ENCODE results near the gene PKNOX1. TPM values are rescaled to one million over a fixed set of nuclear protein-coding genes. Genes with fewer than 3 reads are reported as not detected.
"Not testable (repeated sequence)": the region's sequence is repeated elsewhere in the genome, so short reads cannot be mapped to it uniquely, and the experiment has no call there.

The PKNOX1 gene, protein sequence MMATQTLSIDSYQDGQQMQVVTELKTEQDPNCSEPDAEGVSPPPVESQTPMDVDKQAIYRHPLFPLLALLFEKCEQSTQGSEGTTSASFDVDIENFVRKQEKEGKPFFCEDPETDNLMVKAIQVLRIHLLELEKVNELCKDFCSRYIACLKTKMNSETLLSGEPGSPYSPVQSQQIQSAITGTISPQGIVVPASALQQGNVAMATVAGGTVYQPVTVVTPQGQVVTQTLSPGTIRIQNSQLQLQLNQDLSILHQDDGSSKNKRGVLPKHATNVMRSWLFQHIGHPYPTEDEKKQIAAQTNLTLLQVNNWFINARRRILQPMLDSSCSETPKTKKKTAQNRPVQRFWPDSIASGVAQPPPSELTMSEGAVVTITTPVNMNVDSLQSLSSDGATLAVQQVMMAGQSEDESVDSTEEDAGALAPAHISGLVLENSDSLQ
- 17.5 TPM for total RNA-seq
- long read RNA-seq, full-length matches to known transcripts = 10 of 18 reads
- long read RNA-seq, partial matches to known transcripts = 6 of 18 reads
- long read RNA-seq, other reads (novel, unspliced or antisense) = 2 of 18 reads

DNA sequence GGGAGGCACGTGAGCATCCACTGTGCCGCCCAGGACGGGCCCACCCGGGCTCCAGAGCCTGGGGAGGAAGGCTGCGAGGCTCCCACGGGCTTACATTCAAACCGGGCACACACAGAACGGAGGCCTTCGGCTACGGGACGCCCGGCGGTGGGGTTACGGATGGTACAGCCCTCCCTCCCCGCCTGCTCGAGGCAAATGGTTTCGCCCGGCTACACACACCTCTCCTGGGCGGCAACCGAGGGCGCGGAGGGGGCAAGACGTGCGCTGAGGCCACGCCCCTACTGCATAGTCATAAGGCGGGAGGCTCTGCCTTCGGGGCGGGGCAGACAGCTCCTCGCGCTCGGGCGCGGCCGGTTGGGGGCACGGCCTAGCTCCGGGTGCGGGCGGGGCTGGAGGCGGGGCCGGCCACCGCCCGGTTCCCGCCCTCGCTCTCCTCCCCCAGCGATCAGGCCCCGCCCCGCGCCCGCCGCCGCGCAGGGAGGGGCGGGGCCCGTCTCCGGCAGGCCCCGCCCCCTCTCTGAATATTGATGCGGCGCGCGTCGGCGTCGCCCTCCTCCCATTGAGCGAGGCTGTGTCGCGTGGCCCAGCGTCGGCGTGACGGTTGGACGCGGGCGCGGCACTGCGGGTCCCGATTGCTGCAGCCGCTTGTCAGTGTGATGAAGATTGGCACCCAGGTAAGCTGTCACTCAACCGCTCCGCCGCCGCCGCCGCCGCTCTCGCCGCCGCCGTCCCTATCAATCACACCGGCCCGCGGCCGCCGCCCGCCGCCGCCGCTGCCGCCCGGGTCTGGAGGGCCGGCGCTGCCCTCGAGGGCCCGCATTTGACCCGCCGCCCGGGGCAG, at the start of gene PKNOX1:
Gene PKNOX1, plus strand, starts transcription at position 572 of the 841 bp plus-strand sequence. CDS start 29,820 bp downstream, outside the sequence.
- Histone ChIP-seq H3K4me1 (peaks cover 26% of the 10 kb centered on the region), H3K27me3 (ENCODE audit: low read depth) (no peaks in the 10 kb centered on the region), H3K9me3 (no peaks in the 10 kb centered on the region), H3K4me3 (peak within 1 kb of the TSS; percentile 68), H3K36me3 (no peaks in the 10 kb centered on the region), H3K27ac (peak within 1 kb of the TSS; percentile 96)
- intact Hi-C loops (cut with DNase I) = no loop called here
- ATAC-seq (peak; percentile 95 to 98), DNase-seq (peak; percentile 100)
- TF ChIP-seq, protein P1, sequence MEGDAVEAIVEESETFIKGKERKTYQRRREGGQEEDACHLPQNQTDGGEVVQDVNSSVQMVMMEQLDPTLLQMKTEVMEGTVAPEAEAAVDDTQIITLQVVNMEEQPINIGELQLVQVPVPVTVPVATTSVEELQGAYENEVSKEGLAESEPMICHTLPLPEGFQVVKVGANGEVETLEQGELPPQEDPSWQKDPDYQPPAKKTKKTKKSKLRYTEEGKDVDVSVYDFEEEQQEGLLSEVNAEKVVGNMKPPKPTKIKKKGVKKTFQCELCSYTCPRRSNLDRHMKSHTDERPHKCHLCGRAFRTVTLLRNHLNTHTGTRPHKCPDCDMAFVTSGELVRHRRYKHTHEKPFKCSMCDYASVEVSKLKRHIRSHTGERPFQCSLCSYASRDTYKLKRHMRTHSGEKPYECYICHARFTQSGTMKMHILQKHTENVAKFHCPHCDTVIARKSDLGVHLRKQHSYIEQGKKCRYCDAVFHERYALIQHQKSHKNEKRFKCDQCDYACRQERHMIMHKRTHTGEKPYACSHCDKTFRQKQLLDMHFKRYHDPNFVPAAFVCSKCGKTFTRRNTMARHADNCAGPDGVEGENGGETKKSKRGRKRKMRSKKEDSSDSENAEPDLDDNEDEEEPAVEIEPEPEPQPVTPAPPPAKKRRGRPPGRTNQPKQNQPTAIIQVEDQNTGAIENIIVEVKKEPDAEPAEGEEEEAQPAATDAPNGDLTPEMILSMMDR (IDR thresholded peaks at IDR 0.05) = no peak

DNA sequence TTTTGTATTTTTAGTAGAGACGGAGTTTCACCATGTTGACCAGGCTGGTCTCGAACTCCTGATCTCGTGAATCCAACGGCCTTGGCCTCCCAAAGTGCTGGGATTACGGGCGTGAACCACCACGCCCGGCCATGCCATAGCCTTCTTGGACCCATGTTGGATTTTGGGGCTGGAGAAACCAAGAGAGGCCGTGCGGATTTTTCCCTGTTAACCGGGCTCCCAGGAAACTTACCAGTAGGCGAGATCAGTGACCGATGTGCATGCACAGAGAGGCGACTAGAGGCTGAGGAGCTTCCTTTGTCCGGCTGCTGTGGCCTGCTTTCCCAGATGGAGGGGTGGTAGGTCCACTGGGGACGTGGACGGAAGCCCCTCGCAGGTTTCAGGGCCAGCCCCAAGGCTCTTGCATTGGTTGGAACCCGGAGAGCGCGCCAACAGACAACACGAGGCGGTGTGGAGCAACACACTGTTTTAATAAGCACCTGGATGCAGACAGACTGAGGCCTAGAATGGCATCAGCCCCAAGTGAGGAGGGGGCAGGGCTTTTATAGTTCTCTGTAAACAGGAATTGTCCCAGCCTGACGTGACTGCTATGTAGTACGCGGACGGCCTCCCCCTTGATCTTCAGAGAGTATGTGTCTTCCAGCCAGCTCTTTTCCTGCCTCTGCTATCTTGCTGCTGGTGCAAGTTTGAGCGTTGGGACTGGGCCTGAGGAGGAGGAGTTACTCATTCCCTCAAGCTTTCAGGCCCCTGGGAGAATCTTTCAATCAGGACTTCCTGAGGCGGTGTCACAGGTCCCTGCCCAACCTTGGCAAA, 49.0 kb upstream of the PKNOX1 start, which contains the start of gene ERVH48-1:
Gene ERVH48-1, minus strand, starts transcription at position 517 of the 813 bp plus-strand sequence. CDS start 6,624 bp downstream, outside the sequence.
- DNase-seq (no peak), ATAC-seq (no peak)
- Histone ChIP-seq H3K4me1 (peaks cover 8% of the 10 kb centered on the region), H3K9me3 (no peaks in the 10 kb centered on the region), H3K27ac (no peak within 1 kb of the TSS), H3K36me3 (no peaks in the 10 kb centered on the region), H3K27me3 (ENCODE audit: low read depth) (no peaks in the 10 kb centered on the region), H3K4me3 (no peak within 1 kb of the TSS)
- TF ChIP-seq, protein P1 (IDR thresholded peaks at IDR 0.05) = no peak
- intact Hi-C loops (cut with DNase I) = no loop called here

DNA sequence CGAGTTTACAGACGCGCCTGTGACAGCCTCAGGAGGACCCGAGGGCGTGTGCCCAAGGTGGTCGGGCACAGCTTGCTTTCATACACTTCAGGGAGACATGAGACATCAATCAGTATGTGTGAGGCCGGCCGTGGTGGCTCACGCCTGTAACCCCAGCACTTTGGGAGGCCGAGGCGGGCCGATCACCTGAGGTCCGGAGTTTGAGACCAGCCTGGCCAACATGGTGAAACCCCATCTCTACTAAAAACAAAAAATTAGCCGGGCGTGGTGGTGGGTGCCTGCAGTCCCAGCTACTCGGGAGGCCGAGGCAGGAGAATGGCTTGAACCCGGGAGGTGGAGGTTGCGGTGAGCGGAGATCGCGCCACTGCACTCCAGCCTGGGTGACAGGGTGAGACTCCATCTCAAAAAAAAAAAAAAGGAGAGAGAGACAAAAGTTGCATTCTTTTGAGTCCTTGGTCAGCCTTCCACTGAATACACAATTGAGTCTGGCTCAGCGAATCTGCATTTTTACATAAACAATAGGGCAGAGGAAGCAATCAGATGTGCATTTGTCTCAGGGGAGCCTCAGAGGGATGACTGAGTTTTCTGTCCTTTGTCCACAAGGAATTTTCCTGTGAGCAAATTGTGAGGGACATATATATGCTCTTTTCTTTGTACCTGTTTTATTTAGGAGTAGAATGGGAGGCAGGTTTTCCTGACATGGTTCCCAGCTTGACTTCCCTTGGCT, 46.7 kb upstream of the PKNOX1 start:
- H3K27me3 ChIP-seq (ENCODE audit: low read depth); H3K9me3 ChIP-seq; H3K27ac ChIP-seq; H3K36me3 ChIP-seq; DNase-seq; H3K4me1 ChIP-seq; ATAC-seq; H3K4me3 ChIP-seq; intact Hi-C loops (cut with DNase I): not testable (repeated sequence)

DNA sequence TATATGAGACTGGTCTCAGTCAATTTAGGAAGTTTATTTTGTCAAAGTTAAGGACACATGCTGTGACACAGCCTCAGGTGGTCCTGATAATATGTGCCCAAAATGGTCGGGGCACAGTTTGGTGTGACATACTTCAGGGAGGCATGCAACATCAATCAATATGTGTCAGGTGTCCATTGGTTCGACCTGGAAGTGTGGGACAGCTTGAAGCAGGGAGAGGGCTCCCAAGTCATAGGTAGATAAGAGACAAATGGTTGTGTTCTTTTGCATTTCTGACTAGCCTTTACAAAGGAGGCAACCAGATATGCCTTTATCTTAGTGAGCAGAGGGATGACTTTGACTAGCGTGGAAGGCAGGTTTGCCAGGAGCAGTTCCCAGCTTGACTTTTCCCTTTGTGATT, 44.4 kb upstream of the PKNOX1 start:
- Histone ChIP-seq H3K9me3 (no peaks in the 10 kb centered on the region), H3K27me3 (ENCODE audit: low read depth) (no peaks in the 10 kb centered on the region), H3K27ac (no peak overlapping the region), H3K4me3 (no peak overlapping the region), H3K36me3 (no peaks in the 10 kb centered on the region), H3K4me1 (no peaks in the 10 kb centered on the region)
- DNase-seq = no peak
- intact Hi-C loops (cut with DNase I) = no loop called here
- ATAC-seq = no peak
- TF ChIP-seq, protein P1 (IDR thresholded peaks at IDR 0.05) = no peak

DNA sequence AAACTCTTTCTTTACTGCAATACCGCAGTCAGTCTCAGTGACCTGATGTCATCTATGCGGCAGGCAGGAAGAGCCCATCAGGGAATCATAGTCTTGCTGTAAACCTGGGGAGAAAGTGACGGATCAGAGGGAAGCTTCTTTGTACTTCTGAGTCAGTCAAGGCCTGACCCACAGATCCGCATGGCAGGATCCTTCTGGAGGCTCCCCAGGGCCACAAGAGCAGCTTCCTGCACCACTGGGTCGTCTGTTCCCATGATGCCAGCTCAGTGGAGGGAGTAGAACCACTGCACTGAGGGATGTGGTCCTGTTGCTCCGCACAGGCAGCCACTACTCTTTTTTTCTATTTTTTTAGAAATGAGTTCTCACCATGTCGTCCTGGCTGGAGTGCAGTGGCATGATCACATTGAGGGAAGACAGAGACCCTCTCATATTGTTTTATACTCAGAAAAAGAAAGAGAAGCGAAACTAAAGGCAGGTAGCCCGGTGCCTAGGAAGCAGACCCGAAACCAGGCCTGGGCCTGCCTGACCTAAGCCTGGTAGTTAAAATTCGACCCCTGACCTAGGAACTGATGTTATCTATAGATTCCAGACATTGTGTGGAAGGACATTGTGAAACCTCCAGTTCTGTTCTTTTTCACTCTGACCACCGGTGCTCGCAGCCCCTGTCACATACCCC, 42.7 kb upstream of the PKNOX1 start:
- ATAC-seq = no peak
- Histone ChIP-seq H3K4me3 (no peak overlapping the region), H3K4me1 (no peaks in the 10 kb centered on the region), H3K27ac (no peak overlapping the region), H3K36me3 (no peaks in the 10 kb centered on the region), H3K9me3 (no peaks in the 10 kb centered on the region), H3K27me3 (ENCODE audit: low read depth) (no peaks in the 10 kb centered on the region)
- TF ChIP-seq, protein P1 (IDR thresholded peaks at IDR 0.05) = no peak
- intact Hi-C loops (cut with DNase I) = no loop called here
- DNase-seq = no peak

DNA sequence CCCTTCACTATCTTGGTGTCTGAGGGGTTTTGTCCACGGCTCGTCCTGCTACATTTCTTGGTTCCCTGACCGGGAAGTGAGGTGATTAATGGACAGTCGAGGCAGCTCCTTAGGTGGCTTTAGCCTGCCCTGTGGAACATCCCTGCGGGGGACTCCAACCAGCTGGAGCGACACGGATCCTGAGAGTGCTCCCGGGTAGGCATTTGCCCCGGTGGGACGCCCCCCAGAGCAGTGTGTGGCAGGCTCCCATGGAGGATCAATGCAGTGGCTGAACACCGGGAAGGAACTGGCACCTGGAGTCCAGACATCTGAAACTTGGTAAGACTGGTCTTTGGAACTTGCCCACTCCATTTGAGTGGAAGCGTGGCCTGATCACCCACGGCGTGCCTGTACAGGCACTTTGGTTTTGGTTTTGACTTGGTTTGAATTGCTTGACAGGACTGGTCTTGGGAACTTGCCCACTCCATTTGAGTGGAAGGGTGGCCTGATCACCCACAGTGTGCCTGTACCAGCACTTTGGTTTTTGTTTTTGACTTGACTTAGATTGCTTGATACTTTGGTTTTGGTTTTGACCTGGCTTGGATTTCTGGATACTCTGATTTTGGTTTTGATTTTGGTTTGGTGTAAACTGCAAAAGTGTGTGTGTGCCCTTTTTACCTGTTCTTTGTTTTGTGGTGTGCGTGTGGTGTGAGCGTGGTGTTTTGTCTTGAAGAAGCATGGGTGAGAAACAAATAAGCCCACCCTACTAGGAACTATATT, 41.8 kb upstream of the PKNOX1 start:
- H3K27ac ChIP-seq; H3K9me3 ChIP-seq; intact Hi-C loops (cut with DNase I); H3K36me3 ChIP-seq; H3K27me3 ChIP-seq (ENCODE audit: low read depth); H3K4me1 ChIP-seq; H3K4me3 ChIP-seq; ATAC-seq; DNase-seq: not testable (repeated sequence)

All from lower lobe of right lung (tissue), 2 donors.